Right lobe of liver (tissue), 4 donors: ENCODE data around the gene TSPAN12.

Experiments used
- CTCF ChIP-seq, 4 donors: fragments of 200-600 bp in 3 of 4; fragments of 450-650 bp in 1 of 4; IDR thresholded peaks; one replicate each; pipeline versions ENCODE4 v1.5.1 to v1.8.0; 2016 to 2022; ENCODE audit warnings: antibody characterized with exemption in 4 of 4, mild to moderate bottlenecking in 2 of 4
- POLR2A ChIP-seq: fragments of 450-650 bp; IDR thresholded peaks from one replicate; pipeline ENCODE4 v1.6.1; 2017; ENCODE audit warnings: antibody characterized with exemption, mild to moderate bottlenecking
- donor health status: DM: no; HTN: no; CAD: no.
- donor health status: DM: no; HTN: no; CAD: no.
- donor health status: DM: no; HTN: yes; CAD: no.

GRCh38 chr7:120865191-120865981 is 7.4 kb upstream of the TSPAN12 start:
- TF ChIP-seq CTCF (IDR thresholded peaks at IDR 0.05) (no peak), POLR2A (no peak)
